Measurements from ENCODE around the gene PDE4C. TPM values are rescaled to one million over a fixed set of nuclear protein-coding genes. Genes with fewer than 3 reads are reported as not detected.
A peak's percentile ranks its signal among the peaks of the same experiment; 100 is the strongest.

The PDE4C gene
- total RNA-seq, 4 donors from 2014 or later = 0.29 TPM; not detected in 3

DNA sequence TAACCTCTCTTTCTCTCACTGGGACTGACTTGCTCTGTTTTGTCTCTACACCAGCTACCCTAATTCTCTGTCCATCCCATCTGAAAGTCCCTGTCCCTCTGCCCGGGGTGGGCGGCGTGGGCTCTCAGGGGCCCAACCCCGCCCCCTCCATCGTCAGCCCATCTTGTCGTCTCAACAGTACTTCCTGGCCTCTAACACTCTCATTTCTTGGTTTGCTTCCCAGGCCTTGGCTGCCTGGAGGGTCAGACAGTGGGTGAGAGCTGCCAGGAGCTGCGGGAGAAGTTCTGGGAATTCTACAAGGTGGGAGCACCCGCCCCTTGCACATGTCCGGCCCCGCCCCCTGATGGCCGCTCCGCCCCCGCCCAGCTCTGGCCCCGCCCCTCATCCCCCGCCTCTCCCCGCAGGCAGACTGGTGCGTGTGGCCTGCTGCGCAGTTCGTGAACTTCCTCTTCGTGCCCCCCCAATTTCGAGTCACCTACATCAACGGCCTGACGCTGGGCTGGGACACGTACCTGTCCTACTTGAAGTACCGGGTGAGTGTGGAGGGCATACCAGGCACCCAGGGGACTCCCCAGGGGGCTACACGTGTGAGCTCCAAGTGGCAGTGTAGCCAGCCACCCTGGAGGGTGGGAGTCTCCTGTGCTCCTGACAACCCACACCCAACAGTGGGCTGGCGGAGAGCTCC, 31.5 kb downstream of the PDE4C start:
- intact Hi-C loops (cut with DNase I; ENCODE audit: low total_unique reads) = no loop called here
- TF ChIP-seq POLR2A (IDR thresholded peaks at IDR 0.05) (no peak), CTCF (IDR thresholded peaks at IDR 0.05) (no peak)
- no peak for DNase-seq (ENCODE audit: low spot score in 2 of 2)
- no peak overlapping the region for H3K4me3 ChIP-seq (ENCODE audit: low read depth, poor library complexity, severe bottlenecking)
- 18 to 26% methylated on average over 16 to 27 of the region's 27 CpGs for WGBS, 2 donors

- 44 to 57% methylated on average over 12 of the region's 12 CpGs for whole genome bisulfite sequencing, 2 donors
These were observed 32.1 kb downstream of the PDE4C start for GRCh38 chr19:18194181-18194530.

DNA sequence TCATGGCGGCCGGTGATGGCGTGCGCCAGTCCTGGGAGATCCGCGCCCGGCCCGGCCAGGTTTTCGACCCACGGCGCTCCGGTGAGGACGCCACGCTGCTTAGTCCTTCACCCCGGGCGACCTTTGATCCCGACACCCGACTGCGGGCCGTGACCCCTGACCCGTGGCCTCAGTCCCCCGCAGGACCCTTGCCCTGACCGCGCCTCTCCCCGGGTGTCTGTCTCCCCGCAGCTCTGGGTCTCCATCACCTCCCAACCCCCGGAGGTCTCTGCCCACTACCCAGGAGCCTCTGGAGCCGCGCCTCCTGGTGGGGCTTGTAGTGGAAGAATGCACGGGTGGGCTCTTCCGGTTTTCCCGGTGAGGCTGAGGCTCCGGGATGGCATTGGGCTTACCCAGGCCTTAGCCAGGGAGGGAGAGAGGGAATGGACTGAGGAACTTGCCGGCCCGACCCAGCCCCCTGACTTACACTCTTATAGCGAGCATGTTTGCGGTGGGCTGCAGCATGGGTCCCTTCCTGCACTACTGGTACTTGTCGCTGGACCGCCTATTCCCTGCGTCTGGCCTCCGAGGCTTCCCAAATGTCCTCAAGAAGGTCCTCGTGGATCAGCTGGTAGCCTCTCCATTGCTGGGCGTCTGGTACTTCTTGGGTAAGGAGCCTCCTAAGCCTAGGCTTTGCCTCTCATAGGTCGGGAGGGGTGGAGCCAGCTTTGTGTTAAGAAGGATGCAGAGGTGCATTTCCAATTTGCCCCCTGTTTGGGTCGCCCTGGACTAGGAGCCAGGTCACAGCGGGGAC, 32.7 kb downstream of the PDE4C start:
- intact Hi-C loops (cut with DNase I; ENCODE audit: low total_unique reads) = no loop called here
- 3 to 6% methylated on average over 17 to 45 of the region's 46 CpGs for WGBS, 2 donors

More at GRCh38 chr19:18194181-18194530, 32.1 kb downstream of the PDE4C start:
- no peak overlapping the region for H3K4me3 ChIP-seq (ENCODE audit: low read depth, poor library complexity, severe bottlenecking)
- TF ChIP-seq CTCF (IDR thresholded peaks at IDR 0.05) = no peak
- no peak for TF ChIP-seq POLR2A (IDR thresholded peaks at IDR 0.05)
- DNase-seq (ENCODE audit: low spot score in 2 of 2) = no peak
- intact Hi-C loops (cut with DNase I; ENCODE audit: low total_unique reads) = no loop called here

GRCh38 chr19:18192673-18193387, 33.4 kb downstream of the PDE4C start, which contains the start of gene MPV17L2:
TSS of gene MPV17L2 (plus strand) at chr19:18193218. CDS start at chr19:18193282, 64 bp downstream.
- WGBS, 2 donors = 1% methylated on average over 57 to 71 of the region's 74 CpGs
- TF ChIP-seq POLR2A (IDR thresholded peaks at IDR 0.05) (peak in 1 of 2 donors; percentile 64), CTCF (IDR thresholded peaks at IDR 0.05) (peak in 1 of 3 donors; percentile 51)
- intact Hi-C loops (cut with DNase I; ENCODE audit: low total_unique reads) = no loop called here
- DNase-seq (ENCODE audit: low spot score in 2 of 2) = peak; percentile 99 to 100
- H3K4me3 ChIP-seq (ENCODE audit: low read depth, poor library complexity, severe bottlenecking) = peak within 1 kb of the TSS; percentile 63

More for the DNA sequence above, 32.7 kb downstream of the PDE4C start:
- DNase-seq (ENCODE audit: low spot score in 2 of 2) = no peak
- peak overlapping the region; percentile 63 for H3K4me3 ChIP-seq (ENCODE audit: low read depth, poor library complexity, severe bottlenecking)
- no peak for TF ChIP-seq CTCF (IDR thresholded peaks at IDR 0.05)
- no peak for TF ChIP-seq POLR2A (IDR thresholded peaks at IDR 0.05)

- WGBS, 2 donors = 62 to 63% methylated on average over 5 of the region's 5 CpGs
- intact Hi-C loops (cut with DNase I; ENCODE audit: low total_unique reads) = no loop called here
- no peak for DNase-seq (ENCODE audit: low spot score in 2 of 2)
- no peak for TF ChIP-seq POLR2A (IDR thresholded peaks at IDR 0.05)
- TF ChIP-seq CTCF (IDR thresholded peaks at IDR 0.05) = no peak
- no peak overlapping the region for H3K4me3 ChIP-seq (ENCODE audit: low read depth, poor library complexity, severe bottlenecking)
These were observed 34.6 kb downstream of the PDE4C start for GRCh38 chr19:18191640-18192062.

Measured in lower leg skin (tissue), 4 donors.